Measurements from ENCODE around the gene FBXL17.

FBXL17 gene

DNA sequence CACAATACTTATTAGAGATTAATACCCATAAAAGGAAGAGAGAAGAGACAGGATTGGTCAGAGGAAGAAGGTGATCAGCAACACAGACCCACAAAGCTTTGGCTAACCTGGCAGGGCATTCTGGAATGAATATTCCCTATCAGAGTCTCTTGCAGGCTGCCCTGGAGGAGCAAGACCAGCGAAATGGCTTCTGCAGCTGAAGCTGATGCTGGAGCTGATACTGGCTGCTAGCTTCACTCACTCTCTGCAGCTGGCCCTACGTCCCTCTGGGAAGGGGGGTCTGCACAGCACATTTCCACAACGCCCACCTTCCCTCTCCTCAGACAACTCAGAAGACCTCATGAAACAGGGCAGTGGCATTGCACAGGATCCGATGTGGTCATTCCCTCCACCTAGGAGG lies 541.3 kb downstream of the FBXL17 start:
- FAIRE-seq = no peak

DNA sequence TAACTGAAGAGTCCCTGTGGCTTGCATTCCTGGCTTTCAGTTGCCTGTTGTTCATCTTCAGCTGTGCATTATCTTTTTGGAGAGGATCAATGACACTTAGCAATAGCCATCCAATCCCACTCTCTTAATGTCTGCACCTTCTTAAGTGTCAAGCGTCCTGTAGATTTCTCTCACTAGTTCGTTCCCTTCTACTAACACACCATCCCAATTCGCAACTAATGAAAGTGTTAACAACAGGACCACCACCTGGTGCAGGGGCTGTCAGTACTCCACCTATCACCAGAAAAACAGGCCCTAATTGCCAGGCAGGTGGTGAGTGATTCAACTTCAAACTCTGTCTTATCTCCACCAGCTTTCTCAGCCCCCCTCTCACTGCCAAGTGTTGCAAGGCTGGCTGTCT lies 541.7 kb downstream of the FBXL17 start:
- FAIRE-seq = no peak

DNA sequence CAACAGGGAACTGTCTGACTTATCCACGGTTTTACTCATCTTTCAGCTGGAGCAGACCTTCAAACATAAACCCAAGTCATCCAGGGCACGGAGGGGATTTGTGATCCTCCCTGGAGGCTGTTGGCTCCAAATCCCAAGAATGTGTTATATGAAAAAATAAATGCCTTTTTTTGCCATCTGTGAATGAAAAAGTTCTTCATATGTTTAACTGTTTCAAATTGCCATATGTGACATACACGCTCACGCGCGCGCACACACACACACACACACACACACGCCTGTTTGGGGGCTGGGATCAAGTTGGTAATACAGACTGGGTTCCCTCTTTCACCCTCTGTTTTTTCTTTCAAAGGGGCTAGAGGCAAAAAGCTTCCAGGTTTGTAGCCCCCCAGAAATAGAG lies 546.8 kb downstream of the FBXL17 start:
- FAIRE-seq = no peak

DNA sequence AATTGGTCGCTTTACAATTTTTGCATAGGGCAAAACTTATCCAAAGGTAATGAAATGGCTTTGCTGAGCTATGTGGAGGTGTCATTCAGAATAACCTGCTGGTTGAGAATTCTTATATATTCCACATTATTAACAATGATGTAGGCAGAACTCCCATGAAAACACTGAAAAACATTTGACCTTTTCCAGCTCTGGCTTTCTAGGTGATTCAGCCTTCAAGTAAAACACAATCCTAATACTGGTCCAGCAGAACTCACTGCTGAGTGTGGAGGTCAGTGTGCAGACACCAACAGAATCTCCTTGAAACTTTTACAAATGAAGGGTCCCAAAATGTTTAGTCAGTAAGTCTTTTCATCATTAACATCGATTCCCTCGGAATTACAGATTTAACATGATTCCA lies 549.2 kb downstream of the FBXL17 start:
- FAIRE-seq = no peak

DNA sequence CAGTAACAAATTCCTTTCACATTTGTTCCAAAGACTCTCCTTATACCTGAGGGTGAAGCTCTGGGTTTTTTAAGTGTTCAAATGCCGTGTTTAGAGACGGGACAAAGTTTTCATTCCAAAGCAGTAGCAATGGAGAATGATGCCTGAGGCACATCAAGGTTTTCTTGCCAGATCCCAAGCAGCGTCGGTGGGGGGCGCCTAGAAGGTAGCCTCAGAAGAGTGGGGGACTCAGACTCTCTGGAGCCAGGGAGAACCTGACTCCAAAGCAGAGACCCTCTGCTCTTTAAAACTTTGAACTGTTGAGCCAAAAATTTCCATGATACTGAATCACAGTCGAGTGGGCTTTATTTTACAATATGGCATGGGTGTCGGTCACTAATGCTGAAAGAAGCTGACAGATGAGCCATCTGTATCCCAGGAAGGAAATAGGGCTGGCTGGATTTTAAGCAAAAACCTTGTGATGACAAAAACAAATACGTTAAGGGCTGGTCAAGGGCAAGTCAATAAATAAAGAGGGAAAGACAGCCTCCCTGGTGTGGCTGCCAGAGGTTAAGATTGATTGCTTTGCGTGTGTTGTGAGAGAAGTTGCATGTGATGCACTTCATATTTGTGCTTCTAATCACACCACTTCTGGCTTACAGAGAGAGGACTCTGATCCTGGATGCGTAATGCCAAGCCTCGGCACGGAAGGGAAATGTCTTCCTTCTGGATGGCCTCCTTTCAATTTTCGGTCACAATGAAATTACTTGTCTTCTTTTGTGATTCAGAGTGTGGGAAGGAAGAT lies 550.1 kb downstream of the FBXL17 start:
- no peak for FAIRE-seq

DNA sequence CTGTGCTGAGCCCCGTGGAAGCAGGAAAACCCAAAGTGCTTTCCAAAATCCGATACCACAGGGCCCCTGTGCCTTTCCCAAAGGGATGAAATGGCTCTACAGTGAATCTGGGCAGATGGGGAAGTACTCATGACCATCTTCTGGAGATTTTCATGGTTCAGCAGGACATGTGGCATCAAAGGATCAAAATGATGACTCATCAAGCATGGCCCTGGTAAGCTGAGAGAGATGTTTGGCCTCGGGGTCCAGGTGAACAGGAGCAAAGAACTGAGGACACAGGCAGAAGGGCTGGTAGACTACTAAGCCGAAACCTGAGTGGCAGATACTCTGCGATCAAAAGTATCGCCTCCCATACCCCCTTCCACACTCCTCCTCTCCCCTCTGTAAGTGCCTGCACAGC lies 551.1 kb downstream of the FBXL17 start:
- no peak for FAIRE-seq

DNA sequence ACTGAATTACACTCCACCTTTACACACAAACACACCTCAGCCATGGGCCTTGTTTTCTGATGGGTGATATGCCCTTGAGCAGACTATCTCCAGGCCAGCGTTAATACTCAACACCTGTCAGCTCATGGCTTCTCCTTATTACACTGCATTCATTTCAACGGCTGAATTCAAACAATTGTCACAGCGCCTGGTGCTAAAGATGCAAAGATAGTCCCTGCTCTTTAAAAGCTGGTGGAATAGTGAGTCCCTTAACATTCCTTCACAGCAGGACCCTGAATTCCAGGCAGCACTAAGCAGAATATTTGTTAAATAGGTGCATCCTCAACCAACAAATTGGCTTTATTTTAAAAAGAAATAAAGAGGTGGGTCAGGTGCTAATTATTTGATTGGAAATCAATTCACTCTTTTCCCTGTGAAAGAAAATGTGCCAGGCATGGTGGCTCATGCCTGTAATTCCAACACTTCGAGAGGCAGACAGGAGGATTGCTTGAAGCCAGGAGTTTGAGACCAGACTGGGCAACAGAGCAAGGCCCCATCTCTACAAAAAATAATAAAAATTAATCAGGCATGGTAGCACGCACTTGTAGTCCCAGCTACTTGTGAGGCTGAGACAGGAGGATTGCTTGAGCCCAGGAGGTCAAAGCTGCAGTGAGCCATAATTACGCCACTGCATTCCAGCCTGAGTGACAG lies 555.4 kb downstream of the FBXL17 start:
- no peak for FAIRE-seq

DNA sequence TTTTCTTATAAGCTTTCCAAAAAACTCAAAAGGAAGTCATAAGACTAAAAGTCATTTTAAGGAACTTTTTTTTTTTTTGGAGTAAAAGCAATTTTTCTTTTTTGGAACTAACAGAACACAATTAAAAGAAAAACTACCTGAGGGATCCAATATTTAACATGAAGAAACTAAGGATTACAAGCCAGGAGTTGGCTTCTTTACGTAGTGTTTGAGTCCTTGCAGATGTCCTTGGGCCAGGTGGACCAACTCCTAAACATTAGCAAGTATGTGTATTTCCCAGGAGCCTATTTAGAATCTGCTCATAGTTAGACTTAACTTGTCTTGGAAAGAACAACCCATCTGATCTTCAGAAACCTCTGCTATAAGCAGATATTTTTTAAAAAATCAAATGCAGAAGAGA lies 557.1 kb downstream of the FBXL17 start:
- no peak for FAIRE-seq

DNA sequence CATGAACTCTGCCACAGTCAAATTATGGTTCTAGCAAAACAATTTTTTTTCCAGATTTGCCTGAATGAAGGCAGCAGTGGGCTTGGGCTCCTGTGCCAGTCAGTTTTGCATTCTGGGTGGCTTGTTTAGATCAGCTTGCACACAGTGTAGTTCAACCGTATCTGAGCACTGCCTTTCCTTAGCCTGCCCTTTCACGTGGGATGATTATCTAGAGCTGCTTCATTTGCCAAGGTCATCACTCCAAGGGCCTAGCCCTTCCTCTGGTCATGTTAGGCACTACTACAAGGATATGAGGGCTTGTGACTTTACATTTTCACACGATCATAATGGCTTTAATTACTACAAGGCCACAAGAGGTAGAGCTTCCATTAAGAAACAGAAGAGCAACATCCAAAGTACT lies 560.6 kb downstream of the FBXL17 start:
- FAIRE-seq = no peak

DNA sequence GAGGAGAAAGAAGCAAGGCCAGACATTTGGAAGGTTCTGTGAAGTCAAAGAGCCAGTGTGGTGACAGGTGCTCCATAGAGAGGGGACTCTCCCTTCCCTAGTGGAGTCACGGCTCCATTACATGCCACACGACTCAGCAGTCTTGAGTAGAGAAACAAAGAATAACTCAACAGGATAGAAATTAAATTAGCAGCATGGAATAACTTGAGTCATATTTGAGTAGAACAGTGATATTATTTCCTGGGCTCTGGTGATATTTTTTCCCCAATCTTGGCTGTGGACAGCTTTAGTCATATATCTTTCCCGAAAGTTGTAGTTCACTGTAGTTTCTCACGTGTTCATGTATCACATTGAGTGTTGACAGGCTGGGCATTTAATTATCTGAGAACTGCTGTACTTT lies 561.5 kb downstream of the FBXL17 start:
- no peak for FAIRE-seq

DNA sequence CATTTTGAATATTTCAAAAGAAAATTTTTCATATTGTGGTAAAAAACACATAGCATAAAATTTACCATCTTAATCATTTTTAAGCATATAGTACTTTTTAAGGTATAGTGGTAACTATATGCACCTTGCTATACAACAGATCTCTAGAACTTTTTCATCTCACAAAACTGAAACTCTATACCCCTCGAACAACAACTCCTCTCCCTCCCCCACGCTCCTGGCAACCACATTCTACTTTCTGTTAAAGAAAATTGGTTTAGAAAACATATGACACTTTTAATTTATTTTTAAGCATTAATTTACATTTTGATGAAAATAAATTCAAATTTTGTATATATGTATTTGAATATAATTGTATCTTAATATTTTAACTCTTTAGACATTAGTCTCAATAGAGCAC lies 563.9 kb downstream of the FBXL17 start:
- FAIRE-seq = peak; percentile 70

DNA sequence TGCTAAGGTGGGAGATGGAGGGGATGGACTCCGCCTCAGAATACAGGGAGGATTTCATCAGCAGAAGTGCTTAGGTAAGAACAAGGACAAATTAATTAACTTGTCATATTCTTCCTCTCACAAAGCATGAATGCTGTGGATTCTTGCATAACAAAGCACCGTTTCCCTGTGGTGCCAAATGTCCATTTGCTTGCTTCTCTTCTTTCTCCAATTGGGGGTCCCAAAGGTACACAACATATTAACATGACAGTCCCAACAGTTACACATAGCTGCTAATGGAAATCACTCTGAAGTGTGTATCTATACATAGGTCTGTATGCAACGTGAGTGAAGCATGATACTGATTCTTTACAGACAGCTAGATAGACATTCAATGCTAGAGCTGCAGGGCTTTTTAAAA lies 564.5 kb downstream of the FBXL17 start:
- FAIRE-seq = no peak

DNA sequence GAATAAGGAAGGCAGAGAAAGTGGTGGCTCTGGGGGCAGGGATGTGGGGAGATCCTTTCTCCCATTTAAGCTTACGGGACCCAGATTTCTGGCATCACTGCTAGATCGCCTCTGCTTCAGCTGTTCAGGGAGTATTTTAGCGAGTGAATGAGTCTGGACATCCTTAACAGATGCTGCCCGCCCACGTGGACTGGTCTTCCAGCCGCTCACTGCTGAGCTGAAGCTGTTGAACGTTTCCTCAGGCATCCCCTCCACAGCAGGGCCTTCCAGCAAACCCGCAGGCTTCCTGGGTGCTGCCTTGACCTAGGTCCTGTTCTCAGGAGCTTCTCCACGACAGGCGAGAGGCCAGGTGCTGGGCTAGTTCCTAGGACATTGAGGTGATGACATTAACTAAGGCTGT lies 566.8 kb downstream of the FBXL17 start:
- no peak for FAIRE-seq

DNA sequence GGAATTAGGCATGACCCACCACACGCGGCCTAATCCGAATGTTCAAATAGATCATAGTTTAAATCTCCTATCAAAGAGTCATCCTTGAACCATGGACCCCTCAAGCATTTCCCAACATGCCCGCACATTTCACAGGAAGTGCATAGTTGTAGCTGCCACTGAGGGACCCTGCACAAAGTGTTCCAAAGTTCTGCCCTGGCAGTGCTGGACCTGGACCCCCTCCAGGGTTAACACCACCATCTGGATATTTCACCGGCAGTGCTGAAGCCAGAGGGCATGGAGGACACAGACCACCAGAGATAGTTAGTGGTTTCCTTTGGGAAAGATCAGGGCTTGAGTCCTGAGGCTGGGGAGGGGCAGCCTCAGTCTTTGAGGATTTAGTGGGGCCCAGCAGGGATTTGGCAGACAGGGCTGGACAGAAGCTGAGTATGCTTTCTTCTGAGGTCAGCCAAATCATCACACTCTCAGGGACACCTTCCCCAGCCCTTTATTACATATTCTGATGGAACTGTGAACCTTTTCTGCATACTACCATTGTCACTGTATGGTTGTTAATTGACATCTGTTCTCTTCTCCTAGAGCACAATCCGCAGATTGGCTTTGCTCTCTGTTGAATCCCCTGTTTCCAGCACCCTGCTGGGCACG lies 567.6 kb downstream of the FBXL17 start:
- no peak for FAIRE-seq

DNA sequence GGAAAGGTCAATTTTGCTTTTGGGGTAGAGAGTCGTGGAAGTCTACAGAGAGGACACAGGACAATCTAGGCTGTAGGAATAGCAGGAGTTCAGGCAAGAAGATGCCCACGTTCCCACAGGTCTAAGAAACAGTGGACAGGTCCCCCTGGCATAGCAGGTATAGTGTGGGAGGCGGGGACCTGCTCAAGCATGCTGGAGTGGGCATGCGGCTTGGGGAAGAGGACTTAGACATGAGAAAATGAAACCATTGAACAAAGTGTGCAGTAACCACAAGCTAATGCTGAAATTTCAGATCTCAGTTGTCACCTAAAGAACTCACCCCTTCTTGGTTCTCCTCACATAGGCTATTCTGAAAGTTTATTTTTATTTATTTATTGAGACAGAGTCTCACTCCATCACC lies 568.3 kb downstream of the FBXL17 start:
- no peak for FAIRE-seq

DNA sequence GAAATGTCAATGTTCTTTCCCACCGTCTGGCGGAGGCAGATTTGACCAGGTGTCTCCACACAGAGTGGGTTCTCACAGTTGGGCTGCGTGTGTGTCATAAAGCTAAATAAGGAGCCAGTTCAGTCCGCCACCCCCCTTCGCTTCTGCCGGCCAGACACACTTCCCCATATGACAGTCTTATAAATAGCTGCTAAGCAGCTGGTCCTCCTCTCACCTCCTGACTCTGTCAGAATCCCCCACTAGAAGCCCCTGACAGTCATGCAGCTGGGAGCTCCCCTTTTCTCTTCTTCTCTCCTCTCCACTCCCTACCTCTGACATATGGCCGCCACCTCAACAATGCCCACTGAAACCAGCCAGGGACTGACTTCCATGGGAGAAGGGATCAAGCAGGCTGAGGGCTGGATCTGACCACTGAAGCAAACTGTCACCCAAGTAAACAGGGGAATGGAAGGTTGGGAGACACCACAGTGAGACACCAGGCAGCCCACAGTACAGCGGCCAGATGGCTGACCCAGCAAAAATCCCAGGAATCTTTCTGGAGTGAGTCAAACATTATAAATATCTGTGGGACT lies 569.2 kb downstream of the FBXL17 start:
- FAIRE-seq = no peak

DNA sequence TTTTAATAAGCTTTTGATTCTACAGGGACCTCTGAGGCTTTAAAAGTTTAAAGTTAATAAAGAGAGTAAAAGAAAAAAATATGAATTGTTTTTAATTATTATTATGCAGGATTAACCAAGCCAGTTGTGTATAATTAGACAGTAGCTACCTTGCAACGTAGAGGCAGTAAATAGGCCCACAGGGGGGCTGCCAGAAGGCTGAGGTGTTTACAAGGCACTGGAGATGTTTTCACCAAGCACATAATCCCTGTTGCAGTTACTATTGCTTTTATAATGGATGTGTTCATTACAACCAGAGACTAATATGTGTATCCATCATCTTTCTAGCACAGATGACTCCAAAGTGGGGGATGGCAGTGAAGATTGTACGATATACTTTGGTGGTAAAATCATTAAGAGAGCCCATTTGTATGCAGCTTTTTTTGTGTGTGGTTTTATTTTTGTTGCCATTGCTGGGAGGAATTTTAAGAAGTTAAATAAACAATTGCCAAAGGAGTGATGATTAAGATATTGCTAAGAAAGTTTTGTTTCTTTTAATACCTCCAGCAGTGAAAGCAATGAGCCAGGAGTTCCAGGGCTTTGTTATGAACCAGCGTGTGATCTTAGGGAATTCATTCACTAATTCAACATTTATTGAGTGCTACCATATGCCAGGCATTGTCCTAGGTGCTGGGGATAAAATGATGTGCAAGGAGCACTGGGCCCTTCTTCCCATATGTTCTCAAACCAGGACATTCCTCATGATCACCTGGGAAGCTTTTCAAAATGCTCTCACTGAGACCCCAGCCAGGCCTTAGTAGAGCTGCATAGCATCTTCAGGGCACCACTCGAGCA lies 572.5 kb downstream of the FBXL17 start:
- FAIRE-seq = no peak

Data from A204.1 (cell line).